Raji (cell line): ENCODE data around the gene HEY2.

ENCODE experiments used
- POLR2A ChIP-seq: IDR thresholded peaks from 2 replicates; pipeline ENCODE4 v1.6.1; 2011; ENCODE audit warnings: low read depth, low read length, control low read depth; ENCODE audit not compliant: insufficient read depth

The HEY2 gene

DNA sequence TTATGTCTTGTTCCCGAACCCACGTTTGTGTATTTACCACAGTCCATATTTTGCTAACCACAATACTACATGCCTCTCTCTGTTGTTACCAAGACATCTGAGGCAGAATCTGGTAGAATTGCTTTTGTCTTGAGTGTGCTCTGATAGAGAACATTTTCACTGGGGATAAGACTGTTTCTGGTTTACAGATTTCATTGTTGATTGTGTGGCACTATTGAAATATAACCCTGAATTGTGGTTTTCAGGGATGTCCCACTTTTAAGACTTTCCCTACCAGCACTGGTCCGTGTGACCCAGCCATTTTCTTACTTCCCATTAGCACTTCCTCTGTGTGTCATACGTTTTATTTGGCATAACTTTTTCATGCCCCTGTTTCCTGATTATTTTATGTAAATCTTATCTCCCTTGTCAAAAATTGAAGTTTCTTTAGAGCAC is 53.5 kb downstream of the HEY2 start:
- TF ChIP-seq POLR2A, result no peak

DNA sequence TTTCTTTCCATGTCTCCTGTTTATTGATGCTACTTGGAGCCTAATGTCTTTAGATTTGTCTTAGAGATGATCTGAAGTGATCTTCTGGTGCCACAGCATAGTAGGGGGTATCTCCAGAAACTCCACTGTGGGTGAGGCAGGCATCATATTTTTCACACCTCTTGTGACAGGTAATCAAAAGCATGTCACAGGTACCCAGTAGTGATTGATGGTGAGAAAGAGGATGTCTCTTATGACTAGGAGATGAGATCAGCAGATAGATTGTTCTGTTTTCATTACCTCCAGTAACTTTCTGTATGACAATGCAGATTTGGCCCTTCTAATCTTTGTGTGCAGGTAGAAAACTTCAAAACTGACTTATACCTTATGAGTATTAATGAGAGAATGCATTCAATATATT is 54.8 kb downstream of the HEY2 start:
- no peak for TF ChIP-seq POLR2A

DNA sequence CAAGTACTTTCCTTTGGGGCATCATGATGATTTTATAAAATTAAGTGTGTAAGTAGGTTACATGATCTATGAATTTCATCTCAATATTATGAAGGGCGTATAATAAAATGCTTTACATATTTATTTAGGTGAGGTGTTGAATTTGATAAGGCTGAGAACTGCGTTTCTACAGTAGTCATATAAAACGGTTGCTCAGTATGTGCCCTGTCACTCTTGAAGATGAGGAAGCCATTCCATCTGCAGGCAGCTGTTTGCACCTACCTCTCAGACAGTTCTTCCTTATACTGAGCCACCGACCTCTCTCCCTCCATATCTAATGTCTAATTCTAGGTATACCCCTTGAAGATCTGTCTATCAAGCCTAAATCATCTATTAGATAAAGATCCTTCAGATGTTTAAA is 57.4 kb downstream of the HEY2 start:
- TF ChIP-seq POLR2A, result no peak

DNA sequence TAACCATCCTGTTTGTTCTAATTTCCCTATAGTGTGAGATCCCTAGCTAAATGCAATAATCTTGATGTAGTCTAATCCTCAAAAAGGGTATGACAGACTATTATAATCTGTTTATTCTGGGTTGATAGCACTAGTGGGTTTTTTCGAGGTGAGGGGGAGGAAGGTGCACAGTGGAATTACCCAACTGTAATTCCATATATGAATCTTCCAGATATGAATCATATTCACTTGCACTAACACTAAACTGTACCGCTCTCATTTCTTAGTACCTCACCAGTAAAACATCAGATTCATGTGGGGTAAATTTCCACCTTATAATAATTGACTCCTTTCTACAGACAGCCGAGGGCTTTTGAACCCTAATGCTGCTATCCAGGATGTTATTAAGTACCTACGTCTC is 57.9 kb downstream of the HEY2 start:
- TF ChIP-seq POLR2A, result no peak

DNA sequence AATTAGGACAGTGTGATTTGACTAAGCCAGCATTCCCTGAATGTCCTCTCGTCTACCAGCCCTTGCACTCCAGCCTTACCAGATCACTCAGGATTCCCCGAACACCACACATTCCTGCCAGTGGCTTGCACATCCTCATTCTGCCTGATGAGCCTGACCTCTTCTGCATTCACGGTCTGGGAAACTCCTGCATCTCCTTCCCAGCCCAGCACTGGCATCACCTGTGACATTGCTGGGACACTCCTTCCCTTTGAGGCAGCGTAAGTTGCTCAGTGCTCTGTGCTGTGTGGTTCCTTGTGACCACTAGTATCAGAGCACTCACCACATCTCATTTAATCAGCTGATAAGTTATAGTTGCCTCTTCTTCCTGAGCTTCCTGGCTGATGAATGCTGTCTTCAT is 58.6 kb downstream of the HEY2 start:
- TF ChIP-seq POLR2A, result no peak

DNA sequence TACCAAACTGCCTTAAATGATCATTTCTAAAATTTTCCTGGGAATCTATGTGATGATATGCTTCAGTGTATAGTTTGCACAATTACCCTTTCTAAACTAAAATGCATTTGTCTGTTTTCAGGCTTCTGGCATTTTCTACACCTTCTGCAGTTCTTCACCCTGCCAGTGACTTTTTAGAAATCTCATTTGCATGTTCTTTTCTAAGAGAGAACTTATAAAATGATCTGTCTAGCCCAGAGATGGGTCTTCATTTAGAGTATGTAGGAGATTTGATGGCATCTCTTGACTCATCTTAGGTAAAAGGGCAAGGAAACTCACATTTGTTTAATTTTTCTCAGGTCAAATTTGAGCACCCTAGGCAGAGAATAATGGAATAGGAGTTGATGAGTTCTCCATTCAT is 59.2 kb downstream of the HEY2 start:
- TF ChIP-seq POLR2A, result no peak

DNA sequence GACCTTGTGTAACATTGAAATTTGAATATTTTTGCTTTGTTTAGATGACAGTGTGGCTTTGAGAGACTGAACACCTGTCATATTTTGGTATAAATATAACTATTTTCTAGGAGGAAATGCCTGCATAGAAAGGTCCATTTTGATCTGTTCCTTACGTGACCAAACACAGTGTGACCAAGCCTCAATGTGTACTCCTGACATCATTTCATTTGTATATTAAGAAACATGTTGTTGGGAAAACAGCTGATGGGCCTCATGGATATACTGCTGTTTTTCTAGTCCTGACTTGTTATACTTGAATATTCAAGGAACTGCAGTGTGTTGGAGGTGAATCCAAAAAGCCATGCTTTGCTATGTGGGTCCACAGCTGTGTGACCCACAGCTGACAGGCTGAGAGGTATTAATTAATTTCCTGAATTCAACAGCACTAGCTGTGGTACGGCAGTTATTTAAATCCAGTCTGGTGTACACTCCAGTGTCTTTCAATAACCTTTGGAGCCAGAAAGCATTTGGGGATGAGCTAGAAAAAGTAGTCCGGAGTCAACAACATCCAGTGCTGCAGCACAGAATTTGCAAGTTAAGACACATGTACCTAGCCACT is 60.2 kb downstream of the HEY2 start:
- no peak for TF ChIP-seq POLR2A

DNA sequence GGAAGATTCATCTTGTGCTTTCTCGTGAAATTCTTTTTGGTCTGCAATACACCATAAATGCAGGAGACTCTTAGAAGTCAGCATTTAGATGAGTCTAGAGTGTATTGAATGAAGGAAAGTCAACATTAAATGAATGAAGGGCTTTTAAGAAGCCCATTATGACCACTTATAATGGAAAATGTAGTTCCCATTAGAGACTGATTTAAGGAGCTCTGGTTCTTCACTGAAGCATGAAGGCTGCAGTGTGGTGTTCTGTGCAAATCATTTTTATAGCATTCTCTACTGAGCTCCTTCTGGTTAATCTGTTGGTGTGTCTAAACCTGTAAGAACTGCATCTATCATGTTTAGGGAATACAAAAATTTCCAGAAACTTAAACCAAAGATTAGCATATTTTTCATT is 61.0 kb downstream of the HEY2 start:
- TF ChIP-seq POLR2A, result no peak
